Measurements from ENCODE around the gene LRPAP1.
"Not testable (repeated sequence)": the region's sequence is repeated elsewhere in the genome, so short reads cannot be mapped to it uniquely, and the experiment has no call there.

GRCh38 chr4:3543415-3543814 lies 11.2 kb upstream of the LRPAP1 start:
- not testable (repeated sequence) for TF ChIP-seq FOXM1 (IDR thresholded peaks at IDR 0.05; ENCODE audit: low read depth); CTCF (IDR thresholded peaks at IDR 0.05); CHD2 (IDR thresholded peaks at IDR 0.05; ENCODE audit: low read length, partially characterized antibody); YY1 (IDR thresholded peaks at IDR 0.05; ENCODE audit: low read depth); GABPA (IDR thresholded peaks at IDR 0.05; ENCODE audit: low read depth); RAD21 (IDR thresholded peaks at IDR 0.05; ENCODE audit: low read length); JUND (IDR thresholded peaks at IDR 0.05); SIN3A (IDR thresholded peaks at IDR 0.05; ENCODE audit: borderline replicate concordance, low read depth, low read length)
- TF ChIP-seq, protein P1, sequence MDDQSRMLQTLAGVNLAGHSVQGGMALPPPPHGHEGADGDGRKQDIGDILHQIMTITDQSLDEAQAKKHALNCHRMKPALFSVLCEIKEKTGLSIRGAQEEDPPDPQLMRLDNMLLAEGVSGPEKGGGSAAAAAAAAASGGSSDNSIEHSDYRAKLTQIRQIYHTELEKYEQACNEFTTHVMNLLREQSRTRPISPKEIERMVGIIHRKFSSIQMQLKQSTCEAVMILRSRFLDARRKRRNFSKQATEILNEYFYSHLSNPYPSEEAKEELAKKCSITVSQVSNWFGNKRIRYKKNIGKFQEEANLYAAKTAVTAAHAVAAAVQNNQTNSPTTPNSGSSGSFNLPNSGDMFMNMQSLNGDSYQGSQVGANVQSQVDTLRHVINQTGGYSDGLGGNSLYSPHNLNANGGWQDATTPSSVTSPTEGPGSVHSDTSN (IDR thresholded peaks at IDR 0.05), result not testable (repeated sequence)

Measured in SK-N-SH (cell line).